Measurements from ENCODE around the gene PIK3R2. TPM values are rescaled to one million over a fixed set of nuclear protein-coding genes. Genes with fewer than 3 reads are reported as not detected.

Gene PIK3R2
- total RNA-seq, 1 donor = 36.7 TPM

DNA sequence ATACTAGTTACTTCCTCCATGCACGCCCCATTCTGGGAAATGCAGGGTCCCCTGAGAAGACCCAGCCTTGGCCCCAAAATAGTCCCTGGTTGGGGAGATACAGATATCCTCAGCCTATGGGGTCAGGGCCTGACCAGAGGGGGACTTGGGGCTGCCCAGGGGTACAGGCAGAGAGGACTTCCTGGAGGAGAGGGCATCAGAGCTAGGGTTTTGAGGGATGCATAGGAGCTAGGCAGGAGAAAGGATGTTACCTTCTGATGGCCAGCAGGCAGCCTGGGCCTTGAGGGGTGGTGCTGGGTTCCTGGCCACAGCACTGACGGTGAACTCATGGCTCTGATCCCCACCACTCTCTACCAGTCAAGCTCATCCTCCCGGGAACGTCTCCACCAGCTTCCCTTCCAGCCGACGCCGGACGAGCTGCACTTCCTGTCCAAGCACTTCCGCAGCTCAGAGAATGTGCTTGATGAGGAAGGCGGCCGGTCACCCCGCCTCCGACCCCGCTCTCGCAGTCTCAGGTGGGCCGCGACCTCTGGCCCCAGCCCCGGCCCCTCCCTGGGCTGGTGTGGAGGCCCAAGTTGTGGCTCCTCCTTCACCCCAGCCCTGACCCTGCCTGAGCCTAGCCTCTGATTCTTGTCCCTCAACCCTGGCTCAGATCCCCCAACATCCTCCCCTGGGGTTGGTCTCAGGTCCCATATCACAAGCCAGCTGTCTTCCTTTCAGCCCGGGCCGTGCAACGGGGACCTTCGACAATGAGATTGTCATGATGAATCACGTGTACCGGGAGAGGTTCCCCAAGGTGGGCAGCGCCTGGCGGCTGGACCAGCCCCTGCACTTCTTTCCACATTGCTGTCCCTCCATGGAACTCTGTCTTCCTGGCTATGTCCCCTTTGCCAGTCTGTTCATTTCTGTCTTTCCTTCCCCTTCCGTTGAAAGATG lies 29.8 kb upstream of the PIK3R2 start:
- DNase-seq (ENCODE audit: low read depth) = no peak
- TF ChIP-seq, protein P1, sequence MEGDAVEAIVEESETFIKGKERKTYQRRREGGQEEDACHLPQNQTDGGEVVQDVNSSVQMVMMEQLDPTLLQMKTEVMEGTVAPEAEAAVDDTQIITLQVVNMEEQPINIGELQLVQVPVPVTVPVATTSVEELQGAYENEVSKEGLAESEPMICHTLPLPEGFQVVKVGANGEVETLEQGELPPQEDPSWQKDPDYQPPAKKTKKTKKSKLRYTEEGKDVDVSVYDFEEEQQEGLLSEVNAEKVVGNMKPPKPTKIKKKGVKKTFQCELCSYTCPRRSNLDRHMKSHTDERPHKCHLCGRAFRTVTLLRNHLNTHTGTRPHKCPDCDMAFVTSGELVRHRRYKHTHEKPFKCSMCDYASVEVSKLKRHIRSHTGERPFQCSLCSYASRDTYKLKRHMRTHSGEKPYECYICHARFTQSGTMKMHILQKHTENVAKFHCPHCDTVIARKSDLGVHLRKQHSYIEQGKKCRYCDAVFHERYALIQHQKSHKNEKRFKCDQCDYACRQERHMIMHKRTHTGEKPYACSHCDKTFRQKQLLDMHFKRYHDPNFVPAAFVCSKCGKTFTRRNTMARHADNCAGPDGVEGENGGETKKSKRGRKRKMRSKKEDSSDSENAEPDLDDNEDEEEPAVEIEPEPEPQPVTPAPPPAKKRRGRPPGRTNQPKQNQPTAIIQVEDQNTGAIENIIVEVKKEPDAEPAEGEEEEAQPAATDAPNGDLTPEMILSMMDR (IDR thresholded peaks at IDR 0.05; ENCODE audit: insufficient read depth, low read length) = no peak
- no peak overlapping the region for H3K4me3 ChIP-seq (ENCODE audit: low read depth, low read length)

DNA sequence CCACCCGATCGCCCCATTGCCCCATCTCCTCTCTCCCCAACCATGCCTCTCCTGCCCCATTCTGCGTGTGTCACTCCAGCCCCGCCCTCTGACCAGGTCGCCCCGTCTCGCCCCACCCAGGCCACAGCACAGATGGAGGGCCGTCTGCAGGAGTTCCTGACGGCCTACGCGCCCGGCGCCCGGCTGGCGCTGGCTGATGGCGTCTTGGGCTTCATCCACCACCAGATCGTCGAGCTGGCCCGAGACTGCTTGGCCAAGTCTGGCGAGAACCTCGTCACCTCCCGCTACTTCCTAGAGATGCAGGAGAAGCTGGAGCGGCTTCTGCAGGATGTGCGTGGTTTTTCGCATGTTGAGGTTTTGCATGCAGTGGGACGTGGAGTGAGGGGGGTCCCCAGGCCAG lies 29.1 kb upstream of the PIK3R2 start:
- DNase-seq (ENCODE audit: low read depth) = no peak
- no peak overlapping the region for H3K4me3 ChIP-seq (ENCODE audit: low read depth, low read length)
- TF ChIP-seq, protein P1 (IDR thresholded peaks at IDR 0.05; ENCODE audit: insufficient read depth, low read length) = no peak

DNA sequence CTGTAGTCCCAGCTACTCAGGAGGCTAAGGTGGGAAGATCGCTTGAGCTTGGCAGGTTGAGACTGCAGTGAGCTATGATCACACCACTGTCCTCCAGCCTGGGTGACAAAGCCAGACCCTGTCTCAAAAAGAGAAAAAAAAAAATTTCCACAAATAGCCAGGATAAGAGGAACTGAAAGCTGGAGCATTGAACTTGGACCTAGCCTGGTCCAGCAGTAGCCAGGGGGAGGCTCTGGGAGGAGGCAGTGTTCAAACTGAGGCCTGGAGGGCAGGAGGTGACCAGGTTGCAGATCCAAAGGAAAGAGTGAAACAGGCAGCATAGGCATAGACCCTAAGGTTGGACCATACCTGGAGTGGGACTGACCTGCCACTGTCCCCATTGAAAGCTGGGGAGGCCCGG lies 26.9 kb upstream of the PIK3R2 start:
- no peak for DNase-seq (ENCODE audit: low read depth)
- TF ChIP-seq, protein P1 (IDR thresholded peaks at IDR 0.05; ENCODE audit: insufficient read depth, low read length) = no peak
- H3K4me3 ChIP-seq (ENCODE audit: low read depth, low read length) = no peak overlapping the region

DNA sequence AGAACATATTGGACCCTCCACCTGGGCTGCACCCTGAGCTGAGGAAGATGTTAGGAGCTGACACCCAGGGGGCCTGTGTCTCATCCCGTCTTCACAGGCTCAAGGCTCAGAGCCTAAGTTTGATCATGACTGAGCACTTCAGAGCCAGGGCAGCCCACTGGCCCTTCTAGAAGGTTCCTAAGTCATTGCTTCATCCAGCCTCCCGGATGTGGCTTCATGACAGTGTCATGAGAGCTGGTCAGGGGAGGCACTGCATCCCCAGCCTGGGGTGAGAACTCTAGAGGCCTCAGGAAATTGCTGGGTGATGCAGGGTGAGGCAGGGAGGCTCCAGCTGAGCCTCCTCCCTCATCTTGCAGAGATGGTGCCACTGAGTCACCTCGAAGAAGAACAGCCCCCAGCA lies 24.9 kb upstream of the PIK3R2 start:
- DNase-seq (ENCODE audit: low read depth) = no peak
- TF ChIP-seq, protein P1 (IDR thresholded peaks at IDR 0.05; ENCODE audit: insufficient read depth, low read length) = no peak
- H3K4me3 ChIP-seq (ENCODE audit: low read depth, low read length) = no peak overlapping the region

DNA sequence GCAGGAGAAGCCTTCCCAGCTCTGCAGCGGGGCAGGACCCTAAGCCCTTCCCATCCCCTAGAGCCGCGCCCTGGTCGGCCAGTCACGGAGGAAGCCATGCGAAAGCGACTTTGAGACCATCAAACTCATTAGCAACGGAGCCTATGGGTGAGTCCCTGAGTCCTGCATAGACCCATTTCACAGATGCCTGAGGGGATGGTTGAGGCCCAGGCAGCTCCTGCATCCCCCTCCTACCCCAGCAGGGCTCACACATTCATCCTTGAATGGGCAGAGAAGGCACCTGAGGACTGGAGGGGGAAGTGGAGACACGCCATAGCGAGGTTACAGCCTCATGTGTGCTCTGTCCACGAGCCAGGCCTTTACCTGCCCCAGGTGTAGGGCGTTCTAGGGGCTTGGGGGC lies 24.2 kb upstream of the PIK3R2 start:
- TF ChIP-seq, protein P1 (IDR thresholded peaks at IDR 0.05; ENCODE audit: insufficient read depth, low read length) = no peak
- H3K4me3 ChIP-seq (ENCODE audit: low read depth, low read length) = no peak overlapping the region
- no peak for DNase-seq (ENCODE audit: low read depth)

DNA sequence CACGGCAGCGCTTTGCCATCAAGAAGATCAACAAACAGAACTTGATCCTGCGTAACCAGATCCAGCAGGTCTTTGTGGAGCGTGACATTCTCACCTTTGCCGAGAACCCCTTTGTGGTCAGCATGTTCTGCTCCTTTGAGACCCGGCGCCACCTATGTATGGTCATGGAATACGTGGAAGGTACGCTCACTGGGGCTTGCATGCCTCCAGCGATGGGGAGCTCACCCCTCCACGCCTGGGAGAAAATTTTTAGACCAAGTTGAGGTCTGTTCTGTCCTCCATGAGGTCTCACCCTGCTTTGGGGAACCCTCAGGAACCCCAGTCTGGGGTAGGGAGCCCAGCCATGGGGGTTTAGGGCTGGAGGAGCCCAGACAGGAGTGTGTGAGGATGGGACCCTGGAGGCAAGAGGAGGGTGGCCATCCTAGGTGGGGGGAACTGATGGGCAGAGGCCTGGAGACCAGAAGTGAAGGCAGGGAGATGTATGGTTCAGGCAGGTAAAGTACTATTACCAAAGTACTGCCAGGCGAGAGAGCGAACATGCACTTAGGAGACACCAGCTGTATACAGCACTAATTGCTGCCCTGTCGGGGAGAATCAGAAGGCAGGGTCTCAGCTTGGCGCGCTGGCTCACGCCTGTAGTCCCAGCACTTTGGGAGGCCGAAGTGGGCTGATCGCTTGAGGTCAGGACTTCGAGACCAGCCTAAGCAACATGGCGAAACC lies 22.3 kb upstream of the PIK3R2 start:
- TF ChIP-seq, protein P1 (IDR thresholded peaks at IDR 0.05; ENCODE audit: insufficient read depth, low read length) = no peak
- DNase-seq (ENCODE audit: low read depth) = no peak
- no peak overlapping the region for H3K4me3 ChIP-seq (ENCODE audit: low read depth, low read length)
